H9 (cell line): Measurements from ENCODE around the gene MMP10. TPM values are rescaled to one million over a fixed set of nuclear protein-coding genes. Genes with fewer than 3 reads are reported as not detected.

ENCODE experiments used
- DNase-seq: peaks from one replicate; pipeline ENCODE4 v3.0.0-alpha.2; 2017
- H2AFZ ChIP-seq: one replicate; pipeline ENCODE4 v1.6.1; 2013; ENCODE audit warnings: mild to moderate bottlenecking, low read length, control low read depth, moderate library complexity
- H2AK5ac ChIP-seq: 2 replicates; pipeline ENCODE4 v1.6.1; 2013; ENCODE audit warnings: low read length, control low read depth, mixed read lengths; ENCODE audit not compliant: insufficient read length
- H2BK120ac ChIP-seq: one replicate; pipeline ENCODE4 v1.6.1; 2013; ENCODE audit warnings: low read depth, mild to moderate bottlenecking, low read length, control low read depth, inconsistent platforms; ENCODE audit not compliant: poor library complexity, severe bottlenecking
- H2BK12ac ChIP-seq: 2 replicates; pipeline ENCODE4 v1.6.1; 2013; ENCODE audit warnings: low read length, control low read depth, mixed read lengths, low read depth; ENCODE audit not compliant: insufficient read length
- H2BK15ac ChIP-seq: 2 replicates; pipeline ENCODE4 v1.6.1; 2013; ENCODE audit warnings: low read depth, low read length, control low read depth
- H2BK20ac ChIP-seq: one replicate; pipeline ENCODE4 v1.6.1; 2013; ENCODE audit warnings: low read depth, mild to moderate bottlenecking, low read length, control low read depth, inconsistent platforms; ENCODE audit not compliant: poor library complexity, severe bottlenecking
- H2BK5ac ChIP-seq: 2 replicates; pipeline ENCODE4 v1.6.1; 2013; ENCODE audit warnings: low read length, control low read depth, mixed read lengths; ENCODE audit not compliant: insufficient read length
- H3K14ac ChIP-seq: 2 replicates; pipeline ENCODE4 v1.6.1; 2013; ENCODE audit warnings: low read length, control low read depth; ENCODE audit not compliant: insufficient read depth
- H3K18ac ChIP-seq: 2 replicates; pipeline ENCODE4 v1.6.1; 2013; ENCODE audit warnings: low read depth, mild to moderate bottlenecking, mixed read lengths, low read length, control low read depth; ENCODE audit not compliant: insufficient read length
- H3K23ac ChIP-seq: 2 replicates; pipeline ENCODE4 v1.6.1; 2013; ENCODE audit warnings: low read length, control low read depth, mixed read lengths, low read depth; ENCODE audit not compliant: insufficient read length
- H3K23me2 ChIP-seq: 2 replicates; pipeline ENCODE4 v1.6.1; 2013; ENCODE audit warnings: low read depth, mild to moderate bottlenecking, mixed read lengths, low read length, control low read depth; ENCODE audit not compliant: insufficient read length, poor library complexity, severe bottlenecking
- H3K27ac ChIP-seq: 2 replicates; pipeline ENCODE4 v1.5.1; 2013; ENCODE audit warnings: low read length, control low read depth, mixed read lengths, low read depth; ENCODE audit not compliant: insufficient read length
- H3K27me3 ChIP-seq: 2 replicates; pipeline ENCODE4 v1.6.1; 2013; ENCODE audit warnings: low read length, control low read depth, inconsistent platforms; ENCODE audit not compliant: insufficient read depth
- H3K4ac ChIP-seq: 2 replicates; pipeline ENCODE4 v1.6.1; 2013; ENCODE audit warnings: low read depth, mild to moderate bottlenecking, control low read depth, inconsistent platforms, low read length, moderate library complexity
- H3K4me1 ChIP-seq: 2 replicates; pipeline ENCODE4 v1.6.1; 2013; ENCODE audit warnings: low read length, control low read depth, inconsistent platforms; ENCODE audit not compliant: insufficient read depth
- H3K4me2 ChIP-seq: 2 replicates; pipeline ENCODE4 v1.6.1; 2013; ENCODE audit warnings: low read length, control low read depth, mixed read lengths; ENCODE audit not compliant: insufficient read length, insufficient read depth
- H3K56ac ChIP-seq: 2 replicates; pipeline ENCODE4 v1.6.1; 2013; ENCODE audit warnings: low read depth, mild to moderate bottlenecking, mixed read lengths, low read length, control low read depth; ENCODE audit not compliant: insufficient read length
- H3K79me1 ChIP-seq: 2 replicates; pipeline ENCODE4 v1.6.1; 2013; ENCODE audit warnings: low read depth, mild to moderate bottlenecking, moderate library complexity, low read length, control low read depth, inconsistent platforms; ENCODE audit not compliant: insufficient read depth, poor library complexity, severe bottlenecking
- H3K79me2 ChIP-seq: 2 replicates; pipeline ENCODE4 v1.6.1; 2013; ENCODE audit warnings: low read length, control low read depth, inconsistent platforms; ENCODE audit not compliant: insufficient read depth
- H3K9ac ChIP-seq: 2 replicates; pipeline ENCODE4 v1.6.1; 2013; ENCODE audit warnings: low read length, control low read depth, mixed read lengths; ENCODE audit not compliant: insufficient read length; ENCODE audit errors: extremely low read depth
- H3K9me3 ChIP-seq: one replicate; pipeline ENCODE4 v1.6.1; 2013; ENCODE audit warnings: low read depth, low read length, inconsistent platforms; ENCODE audit not compliant: control insufficient read depth
- H3T11ph ChIP-seq: one replicate; pipeline ENCODE4 v1.6.1; 2013; ENCODE audit warnings: mild to moderate bottlenecking, low read length, control low read depth, inconsistent platforms
- H4K20me1 ChIP-seq: one replicate; pipeline ENCODE4 v1.6.1; 2013; ENCODE audit not compliant: control insufficient read depth, insufficient read length, insufficient read depth
- H4K5ac ChIP-seq: 2 replicates; pipeline ENCODE4 v1.6.1; 2013; ENCODE audit warnings: low read depth, mild to moderate bottlenecking, mixed read lengths, low read length, control low read depth; ENCODE audit not compliant: insufficient read length
- H4K8ac ChIP-seq: replicated peaks from 2 replicates; pipeline ENCODE4 v1.6.1; 2013; ENCODE audit warnings: low read length, control low read depth, mixed read lengths, low read depth; ENCODE audit not compliant: insufficient read length
- H4K91ac ChIP-seq: 2 replicates; pipeline ENCODE4 v1.6.1; 2013; ENCODE audit warnings: low read depth, mild to moderate bottlenecking, moderate library complexity, mixed read lengths, low read length, control low read depth; ENCODE audit not compliant: insufficient read length
- H3K27ac Mint-ChIP-seq, 3 experiments: 2 replicates in 2 of 3; 3 replicates in 1 of 3; pipeline ENCODE4 v1.8.0; 2020 to 2021; ENCODE audit warnings: mixed read lengths in 3 of 3, mild to moderate bottlenecking in 1 of 3, moderate library complexity in 1 of 3
- H3K27me3 Mint-ChIP-seq: 2 replicates; pipeline ENCODE4 v1.8.0; 2021; ENCODE audit warnings: low read depth, mild to moderate bottlenecking, moderate library complexity, mixed read lengths
- H3K36me3 Mint-ChIP-seq, 3 experiments: 2 replicates in 2 of 3; 3 replicates in 1 of 3; pipeline ENCODE4 v1.8.0; 2020 to 2021; ENCODE audit warnings: low read depth in 3 of 3, mixed read lengths in 3 of 3; ENCODE audit not compliant: insufficient read depth in 1 of 3
- H3K4me1 Mint-ChIP-seq, 2 experiments: 2 replicates each; pipeline ENCODE4 v1.8.0; 2020; ENCODE audit warnings: mixed read lengths in 2 of 2
- H3K4me3 Mint-ChIP-seq, 2 experiments: 2 replicates in 1 of 2; 3 replicates in 1 of 2; pipeline ENCODE4 v1.8.0; 2020 to 2021; ENCODE audit warnings: mild to moderate bottlenecking in 2 of 2, mixed read lengths in 2 of 2, moderate library complexity in 1 of 2
- H3K9me3 Mint-ChIP-seq, 2 experiments: 2 replicates in 1 of 2; 3 replicates in 1 of 2; pipeline ENCODE4 v1.8.0; 2020; ENCODE audit warnings: mild to moderate bottlenecking in 2 of 2, mixed read lengths in 2 of 2, moderate library complexity in 1 of 2
- WGBS: extraction: QIAGEN DNeasy Blood & Tissue Kit; methylation state at CpG from one replicate; pipeline ENCODE4 v1.1.7; 2013; ENCODE audit warnings: missing lambda C conversion rate, low lambda C conversion rate, mixed read lengths; ENCODE audit not compliant: insufficient read length; ENCODE audit errors: extremely low coverage; 5-methylcytosine and 5-hydroxymethylcytosine counted together
- total RNA-seq: library from RNA; stranded (reverse); gene quantifications from 2 replicates; pipeline ENCODE4 v1.2.1, GENCODE V29; 2021
- TF ChIP-seq, protein P1 (sequence below): fragments of 200-600 bp; sonication (generic); conservative IDR thresholded peaks from 3 replicates; pipeline ENCODE4 v1.8.0; 2021; ENCODE audit warnings: antibody characterized with exemption, mild to moderate bottlenecking

MMP10 gene
- total RNA-seq, 1 experiment from 2014 or later = not detected

- no CpG with 5 or more reads among the region's 2 CpGs for WGBS
Observed at GRCh38 chr11:102763440-102763839, 17.0 kb downstream of the MMP10 start.

More at GRCh38 chr11:102763440-102763839, 17.0 kb downstream of the MMP10 start:
- Histone ChIP-seq H2BK20ac (no peak overlapping the region), H3K9ac (no peak overlapping the region), H4K91ac (no peak overlapping the region), H3K18ac (no peak overlapping the region), H3K14ac (no peak overlapping the region), H3K23ac (no peak overlapping the region), H2BK12ac (no peak overlapping the region), H3K79me1 (no peaks in the 10 kb centered on the region), H2BK5ac (no peak overlapping the region), H4K8ac (no peak overlapping the region), H4K20me1 (no peaks in the 10 kb centered on the region), H3K56ac (no peak overlapping the region), H3K4ac (no peak overlapping the region), H2BK15ac (no peak overlapping the region), H2AFZ (no peak overlapping the region), H3K27me3 (no peaks in the 10 kb centered on the region), H3K9me3 (no peaks in the 10 kb centered on the region), H3K4me2 (no peak overlapping the region), H3T11ph (no peak overlapping the region), H3K27ac (no peak overlapping the region), H2BK120ac (no peak overlapping the region), H2AK5ac (no peak overlapping the region), H3K23me2 (no peaks in the 10 kb centered on the region), H3K79me2 (no peaks in the 10 kb centered on the region), H4K5ac (no peak overlapping the region), H3K4me1 (peaks cover 4% of the 10 kb centered on the region; the same call in 1 of the 2 replicates)
- Mint-ChIP-seq H3K4me1 (peaks cover 5 to 6% of the 10 kb centered on the region in 2 experiments), H3K9me3 (no peaks in the 10 kb centered on the region), H3K36me3 (no peaks in the 10 kb centered on the region), H3K4me3 (no peak overlapping the region), H3K27ac (no peak overlapping the region; a peak in 1 of 7 replicates), H3K27me3 (no peaks in the 10 kb centered on the region; the same call in 1 of the 2 replicates)
- DNase-seq = no peak
- TF ChIP-seq, protein P1, sequence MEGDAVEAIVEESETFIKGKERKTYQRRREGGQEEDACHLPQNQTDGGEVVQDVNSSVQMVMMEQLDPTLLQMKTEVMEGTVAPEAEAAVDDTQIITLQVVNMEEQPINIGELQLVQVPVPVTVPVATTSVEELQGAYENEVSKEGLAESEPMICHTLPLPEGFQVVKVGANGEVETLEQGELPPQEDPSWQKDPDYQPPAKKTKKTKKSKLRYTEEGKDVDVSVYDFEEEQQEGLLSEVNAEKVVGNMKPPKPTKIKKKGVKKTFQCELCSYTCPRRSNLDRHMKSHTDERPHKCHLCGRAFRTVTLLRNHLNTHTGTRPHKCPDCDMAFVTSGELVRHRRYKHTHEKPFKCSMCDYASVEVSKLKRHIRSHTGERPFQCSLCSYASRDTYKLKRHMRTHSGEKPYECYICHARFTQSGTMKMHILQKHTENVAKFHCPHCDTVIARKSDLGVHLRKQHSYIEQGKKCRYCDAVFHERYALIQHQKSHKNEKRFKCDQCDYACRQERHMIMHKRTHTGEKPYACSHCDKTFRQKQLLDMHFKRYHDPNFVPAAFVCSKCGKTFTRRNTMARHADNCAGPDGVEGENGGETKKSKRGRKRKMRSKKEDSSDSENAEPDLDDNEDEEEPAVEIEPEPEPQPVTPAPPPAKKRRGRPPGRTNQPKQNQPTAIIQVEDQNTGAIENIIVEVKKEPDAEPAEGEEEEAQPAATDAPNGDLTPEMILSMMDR = no peak
